Measurements from ENCODE around the gene EPOP.

GRCh38 chr17:38663964-38664644 is 10.7 kb downstream of the EPOP start:
- no peak for TF ChIP-seq CTCF (IDR thresholded peaks at IDR 0.05)
- TF ChIP-seq ZFX (IDR thresholded peaks at IDR 0.05; ENCODE audit: borderline replicate concordance): no peak
